Measurements from ENCODE around the gene DNASE1L2.

DNA sequence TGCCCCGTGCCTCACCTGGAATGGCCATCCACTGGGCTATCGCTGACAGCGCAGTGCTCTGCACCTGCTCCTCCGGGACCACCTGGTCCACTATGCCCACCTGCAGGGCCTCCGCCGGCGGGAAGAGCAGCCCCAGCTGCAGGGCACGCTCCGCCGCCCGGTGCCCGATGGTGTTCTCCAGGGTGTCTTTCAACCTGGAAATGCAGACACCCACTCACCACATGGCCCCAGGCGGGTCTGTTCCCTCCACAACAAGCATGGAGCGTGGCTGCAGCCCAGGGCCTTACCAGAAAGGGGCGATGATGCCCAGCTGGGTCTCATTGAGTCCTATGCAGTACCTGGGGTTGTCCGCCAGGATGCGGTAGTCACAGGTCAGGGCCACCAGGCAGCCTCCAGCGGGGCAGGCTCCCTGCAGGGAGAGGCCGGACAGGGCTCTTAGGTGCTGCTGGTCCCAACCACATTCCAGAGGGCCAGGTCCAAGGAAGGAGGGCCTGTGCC is 6.8 kb downstream of the DNASE1L2 start:
- no peak for TF ChIP-seq KDM5A (IDR thresholded peaks at IDR 0.05; ENCODE audit: low read length)
- TF ChIP-seq, protein P1, sequence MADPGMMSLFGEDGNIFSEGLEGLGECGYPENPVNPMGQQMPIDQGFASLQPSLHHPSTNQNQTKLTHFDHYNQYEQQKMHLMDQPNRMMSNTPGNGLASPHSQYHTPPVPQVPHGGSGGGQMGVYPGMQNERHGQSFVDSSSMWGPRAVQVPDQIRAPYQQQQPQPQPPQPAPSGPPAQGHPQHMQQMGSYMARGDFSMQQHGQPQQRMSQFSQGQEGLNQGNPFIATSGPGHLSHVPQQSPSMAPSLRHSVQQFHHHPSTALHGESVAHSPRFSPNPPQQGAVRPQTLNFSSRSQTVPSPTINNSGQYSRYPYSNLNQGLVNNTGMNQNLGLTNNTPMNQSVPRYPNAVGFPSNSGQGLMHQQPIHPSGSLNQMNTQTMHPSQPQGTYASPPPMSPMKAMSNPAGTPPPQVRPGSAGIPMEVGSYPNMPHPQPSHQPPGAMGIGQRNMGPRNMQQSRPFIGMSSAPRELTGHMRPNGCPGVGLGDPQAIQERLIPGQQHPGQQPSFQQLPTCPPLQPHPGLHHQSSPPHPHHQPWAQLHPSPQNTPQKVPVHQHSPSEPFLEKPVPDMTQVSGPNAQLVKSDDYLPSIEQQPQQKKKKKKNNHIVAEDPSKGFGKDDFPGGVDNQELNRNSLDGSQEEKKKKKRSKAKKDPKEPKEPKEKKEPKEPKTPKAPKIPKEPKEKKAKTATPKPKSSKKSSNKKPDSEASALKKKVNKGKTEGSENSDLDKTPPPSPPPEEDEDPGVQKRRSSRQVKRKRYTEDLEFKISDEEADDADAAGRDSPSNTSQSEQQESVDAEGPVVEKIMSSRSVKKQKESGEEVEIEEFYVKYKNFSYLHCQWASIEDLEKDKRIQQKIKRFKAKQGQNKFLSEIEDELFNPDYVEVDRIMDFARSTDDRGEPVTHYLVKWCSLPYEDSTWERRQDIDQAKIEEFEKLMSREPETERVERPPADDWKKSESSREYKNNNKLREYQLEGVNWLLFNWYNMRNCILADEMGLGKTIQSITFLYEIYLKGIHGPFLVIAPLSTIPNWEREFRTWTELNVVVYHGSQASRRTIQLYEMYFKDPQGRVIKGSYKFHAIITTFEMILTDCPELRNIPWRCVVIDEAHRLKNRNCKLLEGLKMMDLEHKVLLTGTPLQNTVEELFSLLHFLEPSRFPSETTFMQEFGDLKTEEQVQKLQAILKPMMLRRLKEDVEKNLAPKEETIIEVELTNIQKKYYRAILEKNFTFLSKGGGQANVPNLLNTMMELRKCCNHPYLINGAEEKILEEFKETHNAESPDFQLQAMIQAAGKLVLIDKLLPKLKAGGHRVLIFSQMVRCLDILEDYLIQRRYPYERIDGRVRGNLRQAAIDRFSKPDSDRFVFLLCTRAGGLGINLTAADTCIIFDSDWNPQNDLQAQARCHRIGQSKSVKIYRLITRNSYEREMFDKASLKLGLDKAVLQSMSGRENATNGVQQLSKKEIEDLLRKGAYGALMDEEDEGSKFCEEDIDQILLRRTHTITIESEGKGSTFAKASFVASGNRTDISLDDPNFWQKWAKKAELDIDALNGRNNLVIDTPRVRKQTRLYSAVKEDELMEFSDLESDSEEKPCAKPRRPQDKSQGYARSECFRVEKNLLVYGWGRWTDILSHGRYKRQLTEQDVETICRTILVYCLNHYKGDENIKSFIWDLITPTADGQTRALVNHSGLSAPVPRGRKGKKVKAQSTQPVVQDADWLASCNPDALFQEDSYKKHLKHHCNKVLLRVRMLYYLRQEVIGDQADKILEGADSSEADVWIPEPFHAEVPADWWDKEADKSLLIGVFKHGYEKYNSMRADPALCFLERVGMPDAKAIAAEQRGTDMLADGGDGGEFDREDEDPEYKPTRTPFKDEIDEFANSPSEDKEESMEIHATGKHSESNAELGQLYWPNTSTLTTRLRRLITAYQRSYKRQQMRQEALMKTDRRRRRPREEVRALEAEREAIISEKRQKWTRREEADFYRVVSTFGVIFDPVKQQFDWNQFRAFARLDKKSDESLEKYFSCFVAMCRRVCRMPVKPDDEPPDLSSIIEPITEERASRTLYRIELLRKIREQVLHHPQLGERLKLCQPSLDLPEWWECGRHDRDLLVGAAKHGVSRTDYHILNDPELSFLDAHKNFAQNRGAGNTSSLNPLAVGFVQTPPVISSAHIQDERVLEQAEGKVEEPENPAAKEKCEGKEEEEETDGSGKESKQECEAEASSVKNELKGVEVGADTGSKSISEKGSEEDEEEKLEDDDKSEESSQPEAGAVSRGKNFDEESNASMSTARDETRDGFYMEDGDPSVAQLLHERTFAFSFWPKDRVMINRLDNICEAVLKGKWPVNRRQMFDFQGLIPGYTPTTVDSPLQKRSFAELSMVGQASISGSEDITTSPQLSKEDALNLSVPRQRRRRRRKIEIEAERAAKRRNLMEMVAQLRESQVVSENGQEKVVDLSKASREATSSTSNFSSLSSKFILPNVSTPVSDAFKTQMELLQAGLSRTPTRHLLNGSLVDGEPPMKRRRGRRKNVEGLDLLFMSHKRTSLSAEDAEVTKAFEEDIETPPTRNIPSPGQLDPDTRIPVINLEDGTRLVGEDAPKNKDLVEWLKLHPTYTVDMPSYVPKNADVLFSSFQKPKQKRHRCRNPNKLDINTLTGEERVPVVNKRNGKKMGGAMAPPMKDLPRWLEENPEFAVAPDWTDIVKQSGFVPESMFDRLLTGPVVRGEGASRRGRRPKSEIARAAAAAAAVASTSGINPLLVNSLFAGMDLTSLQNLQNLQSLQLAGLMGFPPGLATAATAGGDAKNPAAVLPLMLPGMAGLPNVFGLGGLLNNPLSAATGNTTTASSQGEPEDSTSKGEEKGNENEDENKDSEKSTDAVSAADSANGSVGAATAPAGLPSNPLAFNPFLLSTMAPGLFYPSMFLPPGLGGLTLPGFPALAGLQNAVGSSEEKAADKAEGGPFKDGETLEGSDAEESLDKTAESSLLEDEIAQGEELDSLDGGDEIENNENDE (IDR thresholded peaks at IDR 0.05; ENCODE audit: insufficient replicate concordance, low read length) = no peak
- no peak for TF ChIP-seq GABPA (IDR thresholded peaks at IDR 0.05; ENCODE audit: borderline replicate concordance, insufficient read depth, low read length)

All from H1 (cell line).